ENCODE data around the gene PIGM. TPM values are rescaled to one million over a fixed set of nuclear protein-coding genes. Genes with fewer than 3 reads are reported as not detected.

PIGM gene
- total and polyA plus RNA-seq, 2 of the 13 experiments (the other 11 are each of a cell fraction or from before 2014, with no cell fraction given) = 3.4 to 4.6 TPM

GRCh38 chr1:160005070-160005469, 26.7 kb downstream of the PIGM start:
- Histone ChIP-seq H3K4me3 (replicated peaks in 1 of 3; ENCODE audit: insufficient read depth in 1 of 3, low read depth in 2 of 3, low read length in 3 of 3) (no peak overlapping the region), H3K27ac (ENCODE audit: extremely low read length, insufficient read depth, low read length) (no peak overlapping the region), H3K9ac (ENCODE audit: insufficient read depth, low read depth, low read length) (no peak overlapping the region), H3K79me2 (ENCODE audit: insufficient read depth, low read length) (no peaks in the 10 kb centered on the region), H3K36me3 (replicated peaks in 1 of 2; ENCODE audit: control insufficient read depth in 1 of 2, insufficient read depth in 2 of 2, low read length in 2 of 2) (no peaks in the 10 kb centered on the region), H4K20me1 (ENCODE audit: insufficient read depth, low read length) (no peaks in the 10 kb centered on the region), H3K9me3 (ENCODE audit: low read length) (no peaks in the 10 kb centered on the region), H3K4me1 (ENCODE audit: insufficient read depth, low read length) (no peaks in the 10 kb centered on the region), H2AFZ (ENCODE audit: low read length) (no peak overlapping the region), H3K4me2 (ENCODE audit: low read depth, low read length) (no peak overlapping the region), H3K27me3 (ENCODE audit: control insufficient read depth in 1 of 2, insufficient read depth in 2 of 2, low read length in 2 of 2) (peaks cover 0 to 3% of the 10 kb centered on the region in 2 experiments; a peak in 1 of 5 replicates)
- no CpG with 5 or more reads among the region's 4 CpGs for WGBS (ENCODE audit: low lambda C conversion rate)
- in situ Hi-C loops (cut with HindIII; ENCODE audit: extremely low pct_ligation_motif_present, low pct_unique_long_range_greater_than_20kb) (loop anchor here (5.0 kb wide), 2 partner anchors 68 to 208 kb away; no protein-coding TSS in a partner anchor), intact Hi-C loops (cut with micrococcal nuclease; ENCODE audit: unreplicated experiment) (no loop called here)
- TF ChIP-seq ZFYVE20 (CRISPR knock-in tag; IDR thresholded peaks at IDR 0.05; ENCODE audit: borderline replicate concordance, low read depth) = no peak
- no peak for TF ChIP-seq ZNF574 (CRISPR knock-in tag; IDR thresholded peaks at IDR 0.05)
- TF ChIP-seq MIER2 (CRISPR knock-in tag; IDR thresholded peaks at IDR 0.05) = no peak
- no peak for TF ChIP-seq IKZF5 (CRISPR knock-in tag; IDR thresholded peaks at IDR 0.05)
- ChIA-PET CTCF (ENCODE audit: low intra/inter-chr PET ratio, low total read pairs) (interaction anchor here (3.3 to 4.3 kb wide), 2 partner anchors 68 to 206 kb away, joined by 34 to 57 read pairs; no protein-coding TSS in a partner anchor), POLR2A (no interaction called here)
- FAIRE-seq (no peak), ATAC-seq (no peak), DNase-seq (ENCODE audit: low spot score) (no peak)
- BruUV-seq (replicated peaks) = no TSS peak
